ENCODE data around the gene ERFE.

Gene ERFE

GRCh38 chr2:238128061-238128440, 30.7 kb upstream of the ERFE start:
- Histone ChIP-seq H3K36me3 (ENCODE audit: insufficient read depth, low read length) (no peaks in the 10 kb centered on the region), H3K4me1 (ENCODE audit: insufficient read depth, low read length, severe bottlenecking) (no peaks in the 10 kb centered on the region), H3K27ac (ENCODE audit: low read depth, low read length, poor library complexity, severe bottlenecking) (no peak overlapping the region), H3F3A (ENCODE audit: insufficient read depth, low read length) (no peaks in the 10 kb centered on the region), H3K9me3 (ENCODE audit: low read length) (no peaks in the 10 kb centered on the region), H3K9ac (ENCODE audit: low read length) (no peak overlapping the region), H4K20me1 (ENCODE audit: insufficient read depth, low read length) (no peaks in the 10 kb centered on the region), H2AFZ (ENCODE audit: low read length) (no peak overlapping the region), H3K4me2 (ENCODE audit: low read length) (no peak overlapping the region), H3K27me3 (ENCODE audit: insufficient read depth, low read length) (peaks cover 19% of the 10 kb centered on the region), H3K9me2 (ENCODE audit: low read depth, low read length) (no peaks in the 10 kb centered on the region), H3K79me2 (ENCODE audit: insufficient read depth, low read length) (no peaks in the 10 kb centered on the region), H3K4me3 (ENCODE audit: low read depth, low read length, poor library complexity, severe bottlenecking) (no peak overlapping the region)
- TF ChIP-seq EZH2 (IDR thresholded peaks at IDR 0.05; ENCODE audit: borderline replicate concordance, low read length) (no peak), CTCF (IDR thresholded peaks at IDR 0.05; ENCODE audit: low read length) (no peak)

GRCh38 chr2:238128534-238129001, 30.2 kb upstream of the ERFE start:
- no peak overlapping the region for H3K4me2 ChIP-seq (ENCODE audit: low read length)
- H2AFZ ChIP-seq (ENCODE audit: low read length): no peak overlapping the region
- no peak overlapping the region for H3K27ac ChIP-seq (ENCODE audit: low read depth, low read length, poor library complexity, severe bottlenecking)
- H3K27me3 ChIP-seq (ENCODE audit: insufficient read depth, low read length): peaks cover 19% of the 10 kb centered on the region
- H3K4me3 ChIP-seq (ENCODE audit: low read depth, low read length, poor library complexity, severe bottlenecking): no peak overlapping the region
- H3K9me2 ChIP-seq (ENCODE audit: low read depth, low read length): no peaks in the 10 kb centered on the region
- no peaks in the 10 kb centered on the region for H3K4me1 ChIP-seq (ENCODE audit: insufficient read depth, low read length, severe bottlenecking)
- no peaks in the 10 kb centered on the region for H3K79me2 ChIP-seq (ENCODE audit: insufficient read depth, low read length)
- no peaks in the 10 kb centered on the region for H3K36me3 ChIP-seq (ENCODE audit: insufficient read depth, low read length)
- H3F3A ChIP-seq (ENCODE audit: insufficient read depth, low read length): no peaks in the 10 kb centered on the region
- TF ChIP-seq EZH2 (IDR thresholded peaks at IDR 0.05; ENCODE audit: borderline replicate concordance, low read length) (no peak), CTCF (IDR thresholded peaks at IDR 0.05; ENCODE audit: low read length) (no peak)
- no peak overlapping the region for H3K9ac ChIP-seq (ENCODE audit: low read length)
- no peaks in the 10 kb centered on the region for H4K20me1 ChIP-seq (ENCODE audit: insufficient read depth, low read length)
- H3K9me3 ChIP-seq (ENCODE audit: low read length): no peaks in the 10 kb centered on the region

GRCh38 chr2:238129166-238130010, 29.4 kb upstream of the ERFE start:
- Histone ChIP-seq H3K4me2 (ENCODE audit: low read length) (no peak overlapping the region), H3K9me3 (ENCODE audit: low read length) (no peaks in the 10 kb centered on the region), H3K4me3 (ENCODE audit: low read depth, low read length, poor library complexity, severe bottlenecking) (no peak overlapping the region), H3K9me2 (ENCODE audit: low read depth, low read length) (no peaks in the 10 kb centered on the region), H3K79me2 (ENCODE audit: insufficient read depth, low read length) (no peaks in the 10 kb centered on the region), H3K9ac (ENCODE audit: low read length) (no peak overlapping the region), H3K27me3 (ENCODE audit: insufficient read depth, low read length) (peaks cover 19% of the 10 kb centered on the region), H3K27ac (ENCODE audit: low read depth, low read length, poor library complexity, severe bottlenecking) (no peak overlapping the region), H3K36me3 (ENCODE audit: insufficient read depth, low read length) (no peaks in the 10 kb centered on the region), H3F3A (ENCODE audit: insufficient read depth, low read length) (no peaks in the 10 kb centered on the region), H4K20me1 (ENCODE audit: insufficient read depth, low read length) (no peaks in the 10 kb centered on the region), H3K4me1 (ENCODE audit: insufficient read depth, low read length, severe bottlenecking) (no peaks in the 10 kb centered on the region), H2AFZ (ENCODE audit: low read length) (no peak overlapping the region)
- no peak for TF ChIP-seq CTCF (IDR thresholded peaks at IDR 0.05; ENCODE audit: low read length)
- no peak for TF ChIP-seq EZH2 (IDR thresholded peaks at IDR 0.05; ENCODE audit: borderline replicate concordance, low read length)
